HG03521 (cell line): ENCODE data around the gene RAB32.
"Not testable (repeated sequence)": the region's sequence is repeated elsewhere in the genome, so short reads cannot be mapped to it uniquely, and the experiment has no call there.

Experiments used
- ATAC-seq: cut with Tn5 transposase; IDR thresholded peaks from one replicate; pipeline ENCODE4 v1.9.1; 2021; ENCODE audit warnings: mild to moderate bottlenecking, moderate library complexity; ENCODE audit not compliant: unreplicated experiment

Gene RAB32

GRCh38 chr6:146543211-146543939 lies at the start of gene RAB32:
RAB32 (plus strand) TSS chr6:146543833; CDS start chr6:146543872, 39 bp downstream.
- peak; percentile 76 for ATAC-seq

- no peak for ATAC-seq
Observed at GRCh38 chr6:146498309-146498708, 45.3 kb upstream of the RAB32 start.

GRCh38 chr6:146503096-146503495 lies 40.5 kb upstream of the RAB32 start:
- ATAC-seq, result no peak

GRCh38 chr6:146515212-146515611 lies 28.4 kb upstream of the RAB32 start:
- no peak for ATAC-seq

- ATAC-seq, result no peak
Observed at GRCh38 chr6:146526192-146526591, 17.4 kb upstream of the RAB32 start.

- no peak for ATAC-seq
Observed at GRCh38 chr6:146532702-146533101, 10.9 kb upstream of the RAB32 start.

- no peak for ATAC-seq
Observed at GRCh38 chr6:146542881-146543210, 787 bp upstream of the RAB32 start.

GRCh38 chr6:146543940-146544615 lies 445 bp downstream of the RAB32 start:
- no peak for ATAC-seq

- no peak for ATAC-seq
Observed at GRCh38 chr6:146544616-146545182, 1.1 kb downstream of the RAB32 start.

- no peak for ATAC-seq
Observed at GRCh38 chr6:146545581-146545980, 1.9 kb downstream of the RAB32 start.

- no peak for ATAC-seq
Observed at GRCh38 chr6:146546443-146547043, 2.9 kb downstream of the RAB32 start.

GRCh38 chr6:146547889-146548288 lies 4.3 kb downstream of the RAB32 start:
- ATAC-seq, result no peak

- no peak for ATAC-seq
Observed at GRCh38 chr6:146548898-146549374, 5.3 kb downstream of the RAB32 start.

- ATAC-seq, result no peak
Observed at GRCh38 chr6:146550911-146551310, 7.3 kb downstream of the RAB32 start.

GRCh38 chr6:146551545-146551944 lies 7.9 kb downstream of the RAB32 start:
- ATAC-seq, result no peak

- no peak for ATAC-seq
Observed at GRCh38 chr6:146553377-146554135, 9.9 kb downstream of the RAB32 start.

GRCh38 chr6:146560607-146561006 lies 17.0 kb downstream of the RAB32 start:
- ATAC-seq, result no peak

GRCh38 chr6:146566661-146567060 lies 23.0 kb downstream of the RAB32 start:
- not testable (repeated sequence) for ATAC-seq

GRCh38 chr6:146568619-146569018 lies 25.0 kb downstream of the RAB32 start:
- not testable (repeated sequence) for ATAC-seq

GRCh38 chr6:146574211-146574610 lies 30.6 kb downstream of the RAB32 start:
- ATAC-seq, result no peak

GRCh38 chr6:146578054-146578453 lies 34.4 kb downstream of the RAB32 start:
- no peak for ATAC-seq
